Left cardiac atrium (tissue), 4 donors: Measurements from ENCODE around the gene PNPLA1. TPM values are rescaled to one million over a fixed set of nuclear protein-coding genes. Genes with fewer than 3 reads are reported as not detected.

ENCODE experiments used
- ATAC-seq, 2 donors: fragments of 200-7000 bp; cut with Tn5 transposase; one replicate each; pipeline ENCODE4 v1.9.1; 2020; ENCODE audit warnings: mild to moderate bottlenecking in 2 of 2, moderate library complexity in 2 of 2
- DNase-seq: peaks from one replicate; pipeline ENCODE4 v3.0.0-alpha.2; 2020
- intact Hi-C, 2 donors: fragments of 100-400 bp; cut with DNase I; formaldehyde crosslinking; loops; one replicate each; pipeline versions ENCODE4 v1.14.1 to v1.15.1; 2022 to 2023
- total RNA-seq, 2 donors: library from RNA; stranded (reverse); fragmentation: NEBNext Ultra II Directional; extraction: Animal tissue kit (Norgen Biotek cat#: 25700); gene quantifications; one replicate each; pipeline ENCODE4 v1.2.1, GENCODE V29; 2021
- donor health status: DM: no; HTN: yes; CAD: no.
- donor health status: DM: no; HTN: yes; CAD: no; lungs with severe emphysema.
- donor health status: DM: yes; HTN: yes; CAD: no.
- donor health status: Dilated cardiomyopathy.

PNPLA1 gene
- total RNA-seq, 2 donors from 2014 or later, result not detected

- DNase-seq (no peak), ATAC-seq (no peak)
- intact Hi-C loops, result no loop called here
Observed at GRCh38 chr6:36245572-36246061, 24.2 kb upstream of the PNPLA1 start.

- DNase-seq (no peak), ATAC-seq (no peak)
- intact Hi-C loops, result no loop called here
Observed at GRCh38 chr6:36246506-36247268, 23.2 kb upstream of the PNPLA1 start.

- intact Hi-C loops, result no loop called here
- ATAC-seq, result peak in 1 of 2 donors; percentile 33
Observed at GRCh38 chr6:36247693-36248092, 22.2 kb upstream of the PNPLA1 start.

GRCh38 chr6:36248980-36249379, 20.9 kb upstream of the PNPLA1 start:
- intact Hi-C loops, result no loop called here
- peak in 1 of 2 donors; percentile 53 for ATAC-seq
- DNase-seq, result no peak

More at GRCh38 chr6:36247693-36248092, 22.2 kb upstream of the PNPLA1 start:
- DNase-seq, result no peak

- DNase-seq (no peak), ATAC-seq (no peak)
- intact Hi-C loops, result no loop called here
Observed at GRCh38 chr6:36249536-36249935, 20.3 kb upstream of the PNPLA1 start.

- DNase-seq, result no peak
- intact Hi-C loops, result no loop called here
- no peak for ATAC-seq
Observed at GRCh38 chr6:36252005-36252404, 17.9 kb upstream of the PNPLA1 start.

GRCh38 chr6:36263390-36264000, 6.4 kb upstream of the PNPLA1 start:
- ATAC-seq (no peak), DNase-seq (no peak)
- intact Hi-C loops, result no loop called here

GRCh38 chr6:36265744-36266143, 4.1 kb upstream of the PNPLA1 start:
- intact Hi-C loops, result no loop called here
- ATAC-seq (no peak), DNase-seq (no peak)

- intact Hi-C loops, result no loop called here
- no peak for ATAC-seq
- DNase-seq, result no peak
Observed at GRCh38 chr6:36266913-36267644, 2.8 kb upstream of the PNPLA1 start.

- DNase-seq (no peak), ATAC-seq (no peak)
- intact Hi-C loops, result no loop called here
Observed at GRCh38 chr6:36267731-36268477, 2.0 kb upstream of the PNPLA1 start.

GRCh38 chr6:36268478-36269275, 1.2 kb upstream of the PNPLA1 start:
- DNase-seq, result no peak
- intact Hi-C loops, result no loop called here
- ATAC-seq, result peak; percentile 74 to 90

GRCh38 chr6:36272234-36272633, 2.4 kb downstream of the PNPLA1 start:
- DNase-seq (no peak), ATAC-seq (no peak)
- intact Hi-C loops, result no loop called here

GRCh38 chr6:36273067-36273466, 3.2 kb downstream of the PNPLA1 start:
- no peak for ATAC-seq
- intact Hi-C loops, result no loop called here

GRCh38 chr6:36273802-36274514, 4.1 kb downstream of the PNPLA1 start:
- no peak for DNase-seq
- no peak for ATAC-seq
- intact Hi-C loops, result no loop called here

More at GRCh38 chr6:36273067-36273466, 3.2 kb downstream of the PNPLA1 start:
- DNase-seq, result no peak

GRCh38 chr6:36276581-36277536, 7.0 kb downstream of the PNPLA1 start:
- intact Hi-C loops, result no loop called here

GRCh38 chr6:36277946-36278470, 8.1 kb downstream of the PNPLA1 start:
- DNase-seq (no peak), ATAC-seq (no peak)
- intact Hi-C loops, result no loop called here

More at GRCh38 chr6:36276581-36277536, 7.0 kb downstream of the PNPLA1 start:
- DNase-seq (no peak), ATAC-seq (no peak)

GRCh38 chr6:36280467-36280866, 10.6 kb downstream of the PNPLA1 start:
- no peak for ATAC-seq
- DNase-seq, result no peak
- intact Hi-C loops, result no loop called here
